H9 (cell line): ENCODE results near the gene CAPN9. TPM values are rescaled to one million over a fixed set of nuclear protein-coding genes. Genes with fewer than 3 reads are reported as not detected.

ENCODE experiments used
- DNase-seq: peaks from one replicate; pipeline ENCODE4 v3.0.0-alpha.2; 2017
- H2AFZ ChIP-seq: one replicate; pipeline ENCODE4 v1.6.1; 2013; ENCODE audit warnings: mild to moderate bottlenecking, low read length, control low read depth, moderate library complexity
- H2AK5ac ChIP-seq: 2 replicates; pipeline ENCODE4 v1.6.1; 2013; ENCODE audit warnings: low read length, control low read depth, mixed read lengths; ENCODE audit not compliant: insufficient read length
- H2BK120ac ChIP-seq: one replicate; pipeline ENCODE4 v1.6.1; 2013; ENCODE audit warnings: low read depth, mild to moderate bottlenecking, low read length, control low read depth, inconsistent platforms; ENCODE audit not compliant: poor library complexity, severe bottlenecking
- H2BK12ac ChIP-seq: 2 replicates; pipeline ENCODE4 v1.6.1; 2013; ENCODE audit warnings: low read length, control low read depth, mixed read lengths, low read depth; ENCODE audit not compliant: insufficient read length
- H2BK15ac ChIP-seq: 2 replicates; pipeline ENCODE4 v1.6.1; 2013; ENCODE audit warnings: low read depth, low read length, control low read depth
- H2BK20ac ChIP-seq: one replicate; pipeline ENCODE4 v1.6.1; 2013; ENCODE audit warnings: low read depth, mild to moderate bottlenecking, low read length, control low read depth, inconsistent platforms; ENCODE audit not compliant: poor library complexity, severe bottlenecking
- H2BK5ac ChIP-seq: 2 replicates; pipeline ENCODE4 v1.6.1; 2013; ENCODE audit warnings: low read length, control low read depth, mixed read lengths; ENCODE audit not compliant: insufficient read length
- H3K14ac ChIP-seq: 2 replicates; pipeline ENCODE4 v1.6.1; 2013; ENCODE audit warnings: low read length, control low read depth; ENCODE audit not compliant: insufficient read depth
- H3K18ac ChIP-seq: 2 replicates; pipeline ENCODE4 v1.6.1; 2013; ENCODE audit warnings: low read depth, mild to moderate bottlenecking, mixed read lengths, low read length, control low read depth; ENCODE audit not compliant: insufficient read length
- H3K23ac ChIP-seq: 2 replicates; pipeline ENCODE4 v1.6.1; 2013; ENCODE audit warnings: low read length, control low read depth, mixed read lengths, low read depth; ENCODE audit not compliant: insufficient read length
- H3K23me2 ChIP-seq: 2 replicates; pipeline ENCODE4 v1.6.1; 2013; ENCODE audit warnings: low read depth, mild to moderate bottlenecking, mixed read lengths, low read length, control low read depth; ENCODE audit not compliant: insufficient read length, poor library complexity, severe bottlenecking
- H3K27ac ChIP-seq: 2 replicates; pipeline ENCODE4 v1.5.1; 2013; ENCODE audit warnings: low read length, control low read depth, mixed read lengths, low read depth; ENCODE audit not compliant: insufficient read length
- H3K27me3 ChIP-seq: 2 replicates; pipeline ENCODE4 v1.6.1; 2013; ENCODE audit warnings: low read length, control low read depth, inconsistent platforms; ENCODE audit not compliant: insufficient read depth
- H3K4ac ChIP-seq: 2 replicates; pipeline ENCODE4 v1.6.1; 2013; ENCODE audit warnings: low read depth, mild to moderate bottlenecking, control low read depth, inconsistent platforms, low read length, moderate library complexity
- H3K4me1 ChIP-seq: 2 replicates; pipeline ENCODE4 v1.6.1; 2013; ENCODE audit warnings: low read length, control low read depth, inconsistent platforms; ENCODE audit not compliant: insufficient read depth
- H3K4me2 ChIP-seq: 2 replicates; pipeline ENCODE4 v1.6.1; 2013; ENCODE audit warnings: low read length, control low read depth, mixed read lengths; ENCODE audit not compliant: insufficient read length, insufficient read depth
- H3K56ac ChIP-seq: 2 replicates; pipeline ENCODE4 v1.6.1; 2013; ENCODE audit warnings: low read depth, mild to moderate bottlenecking, mixed read lengths, low read length, control low read depth; ENCODE audit not compliant: insufficient read length
- H3K79me1 ChIP-seq: 2 replicates; pipeline ENCODE4 v1.6.1; 2013; ENCODE audit warnings: low read depth, mild to moderate bottlenecking, moderate library complexity, low read length, control low read depth, inconsistent platforms; ENCODE audit not compliant: insufficient read depth, poor library complexity, severe bottlenecking
- H3K79me2 ChIP-seq: 2 replicates; pipeline ENCODE4 v1.6.1; 2013; ENCODE audit warnings: low read length, control low read depth, inconsistent platforms; ENCODE audit not compliant: insufficient read depth
- H3K9ac ChIP-seq: 2 replicates; pipeline ENCODE4 v1.6.1; 2013; ENCODE audit warnings: low read length, control low read depth, mixed read lengths; ENCODE audit not compliant: insufficient read length; ENCODE audit errors: extremely low read depth
- H3K9me3 ChIP-seq: one replicate; pipeline ENCODE4 v1.6.1; 2013; ENCODE audit warnings: low read depth, low read length, inconsistent platforms; ENCODE audit not compliant: control insufficient read depth
- H3T11ph ChIP-seq: one replicate; pipeline ENCODE4 v1.6.1; 2013; ENCODE audit warnings: mild to moderate bottlenecking, low read length, control low read depth, inconsistent platforms
- H4K20me1 ChIP-seq: one replicate; pipeline ENCODE4 v1.6.1; 2013; ENCODE audit not compliant: control insufficient read depth, insufficient read length, insufficient read depth
- H4K5ac ChIP-seq: 2 replicates; pipeline ENCODE4 v1.6.1; 2013; ENCODE audit warnings: low read depth, mild to moderate bottlenecking, mixed read lengths, low read length, control low read depth; ENCODE audit not compliant: insufficient read length
- H4K8ac ChIP-seq: replicated peaks from 2 replicates; pipeline ENCODE4 v1.6.1; 2013; ENCODE audit warnings: low read length, control low read depth, mixed read lengths, low read depth; ENCODE audit not compliant: insufficient read length
- H4K91ac ChIP-seq: 2 replicates; pipeline ENCODE4 v1.6.1; 2013; ENCODE audit warnings: low read depth, mild to moderate bottlenecking, moderate library complexity, mixed read lengths, low read length, control low read depth; ENCODE audit not compliant: insufficient read length
- H3K27ac Mint-ChIP-seq, 3 experiments: 2 replicates in 2 of 3; 3 replicates in 1 of 3; pipeline ENCODE4 v1.8.0; 2020 to 2021; ENCODE audit warnings: mixed read lengths in 3 of 3, mild to moderate bottlenecking in 1 of 3, moderate library complexity in 1 of 3
- H3K27me3 Mint-ChIP-seq: 2 replicates; pipeline ENCODE4 v1.8.0; 2021; ENCODE audit warnings: low read depth, mild to moderate bottlenecking, moderate library complexity, mixed read lengths
- H3K36me3 Mint-ChIP-seq, 3 experiments: 2 replicates in 2 of 3; 3 replicates in 1 of 3; pipeline ENCODE4 v1.8.0; 2020 to 2021; ENCODE audit warnings: low read depth in 3 of 3, mixed read lengths in 3 of 3; ENCODE audit not compliant: insufficient read depth in 1 of 3
- H3K4me1 Mint-ChIP-seq, 2 experiments: 2 replicates each; pipeline ENCODE4 v1.8.0; 2020; ENCODE audit warnings: mixed read lengths in 2 of 2
- H3K4me3 Mint-ChIP-seq, 2 experiments: 2 replicates in 1 of 2; 3 replicates in 1 of 2; pipeline ENCODE4 v1.8.0; 2020 to 2021; ENCODE audit warnings: mild to moderate bottlenecking in 2 of 2, mixed read lengths in 2 of 2, moderate library complexity in 1 of 2
- H3K9me3 Mint-ChIP-seq, 2 experiments: 2 replicates in 1 of 2; 3 replicates in 1 of 2; pipeline ENCODE4 v1.8.0; 2020; ENCODE audit warnings: mild to moderate bottlenecking in 2 of 2, mixed read lengths in 2 of 2, moderate library complexity in 1 of 2
- CTCF ChIP-seq: fragments of 200-600 bp; sonication (generic); conservative IDR thresholded peaks from 3 replicates; pipeline ENCODE4 v1.8.0; 2021; ENCODE audit warnings: antibody characterized with exemption, mild to moderate bottlenecking
- WGBS: extraction: QIAGEN DNeasy Blood & Tissue Kit; methylation state at CpG from one replicate; pipeline ENCODE4 v1.1.7; 2013; ENCODE audit warnings: missing lambda C conversion rate, low lambda C conversion rate, mixed read lengths; ENCODE audit not compliant: insufficient read length; ENCODE audit errors: extremely low coverage; 5-methylcytosine and 5-hydroxymethylcytosine counted together
- total RNA-seq: library from RNA; stranded (reverse); gene quantifications from 2 replicates; pipeline ENCODE4 v1.2.1, GENCODE V29; 2021

The CAPN9 gene
- total RNA-seq, 1 experiment from 2014 or later, result 0.22 TPM

- H3K27ac ChIP-seq, result no peak overlapping the region
- H3T11ph ChIP-seq, result no peak overlapping the region
- no peaks in the 10 kb centered on the region for H4K20me1 ChIP-seq
- H2AFZ ChIP-seq, result no peak overlapping the region
- no peak overlapping the region for H3K9ac ChIP-seq
- no peaks in the 10 kb centered on the region for H3K27me3 ChIP-seq
- H2BK20ac ChIP-seq, result no peak overlapping the region
- H2BK5ac ChIP-seq, result no peak overlapping the region
- no peak overlapping the region for H3K56ac ChIP-seq
- no peak overlapping the region for H3K27ac Mint-ChIP-seq
- no peak overlapping the region for H2BK12ac ChIP-seq
- H3K18ac ChIP-seq, result no peak overlapping the region
- peaks cover 73% of the 10 kb centered on the region for H3K27me3 Mint-ChIP-seq
- H3K79me2 ChIP-seq, result no peaks in the 10 kb centered on the region
- H4K5ac ChIP-seq, result no peak overlapping the region
- no peak for TF ChIP-seq CTCF
- no peak overlapping the region for H4K91ac ChIP-seq
- H2BK15ac ChIP-seq, result no peak overlapping the region
- H3K36me3 Mint-ChIP-seq, result no peaks in the 10 kb centered on the region
- no peak overlapping the region for H4K8ac ChIP-seq
- no peak overlapping the region for H2AK5ac ChIP-seq
- no peak overlapping the region for H3K4me3 Mint-ChIP-seq
- no peaks in the 10 kb centered on the region; a peak in 1 of 5 replicates for H3K9me3 Mint-ChIP-seq
- no peak overlapping the region for H3K14ac ChIP-seq
- H3K23ac ChIP-seq, result no peak overlapping the region
- no peaks in the 10 kb centered on the region for H3K4me1 Mint-ChIP-seq
- no peak overlapping the region for H2BK120ac ChIP-seq
- DNase-seq, result no peak
- no peaks in the 10 kb centered on the region for H3K79me1 ChIP-seq
- no peak overlapping the region for H3K4ac ChIP-seq
- no peaks in the 10 kb centered on the region for H3K9me3 ChIP-seq
- WGBS, result no CpG with 5 or more reads among the region's 3 CpGs
- H3K4me2 ChIP-seq, result no peak overlapping the region
- H3K23me2 ChIP-seq, result no peaks in the 10 kb centered on the region
- no peaks in the 10 kb centered on the region for H3K4me1 ChIP-seq
Measured at GRCh38 chr1:230823931-230824381, 76.8 kb downstream of the CAPN9 start.
